ENCODE measurements around the gene KCNC4. TPM values are rescaled to one million over a fixed set of nuclear protein-coding genes. Genes with fewer than 3 reads are reported as not detected.

Gene KCNC4
- 3.1 TPM for total RNA-seq (ENCODE audit: insufficient read depth, low replicate concordance)

DNA sequence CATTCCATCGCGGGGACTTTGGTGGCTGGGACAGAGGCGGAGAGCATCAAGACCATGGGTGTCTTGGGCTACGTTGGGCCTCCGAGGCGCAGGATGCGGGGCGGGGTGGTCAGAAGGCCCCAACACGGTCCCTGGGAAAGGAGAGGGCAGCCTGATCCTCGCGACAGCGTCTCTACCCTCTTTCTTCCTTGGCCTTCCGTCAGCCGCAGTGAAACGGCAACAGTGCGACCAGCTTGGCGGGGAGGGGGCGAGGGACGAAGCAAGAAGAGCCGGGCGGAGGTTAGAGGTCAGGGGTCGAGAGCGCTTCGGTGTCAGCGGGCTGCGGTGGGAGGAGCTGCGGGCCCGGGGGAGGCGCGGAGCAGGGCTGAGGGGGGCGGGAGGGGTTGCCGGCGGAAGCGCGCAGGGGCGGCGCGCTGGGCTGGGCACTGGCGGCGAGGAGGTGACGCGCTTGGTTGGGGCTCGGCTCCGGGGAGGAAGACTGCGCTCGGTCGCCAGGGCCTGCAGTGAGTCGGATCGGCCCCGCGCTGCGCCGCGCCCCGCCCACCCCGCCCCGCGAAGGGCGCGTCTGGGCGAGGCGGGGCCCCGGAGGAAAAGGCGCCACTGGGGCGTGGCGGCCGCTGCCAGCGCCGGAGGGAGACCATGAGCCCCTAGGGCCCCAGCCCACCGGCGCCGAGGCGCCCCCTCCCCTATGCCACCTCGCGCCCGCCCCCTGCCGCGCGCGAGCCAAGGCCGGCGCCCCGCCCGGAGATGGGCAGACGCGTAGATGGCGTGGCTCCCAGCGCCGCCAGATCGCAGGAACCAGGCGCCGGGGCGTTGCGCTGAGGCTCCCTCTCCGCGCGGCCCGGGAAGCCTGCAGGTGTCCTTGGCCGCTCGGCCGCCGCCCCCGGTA is at the start of gene KCNC4:
KCNC4 (plus strand) TSS at position 600 of the 889 bp plus-strand sequence. CDS start 1,186 bp downstream, outside the sequence.
- DNase-seq (ENCODE audit: low spot score): peak; percentile 75

- DNase-seq (ENCODE audit: low spot score): no peak
Observed at GRCh38 chr1:110160538-110161100, 49.5 kb upstream of the KCNC4 start.

DNA sequence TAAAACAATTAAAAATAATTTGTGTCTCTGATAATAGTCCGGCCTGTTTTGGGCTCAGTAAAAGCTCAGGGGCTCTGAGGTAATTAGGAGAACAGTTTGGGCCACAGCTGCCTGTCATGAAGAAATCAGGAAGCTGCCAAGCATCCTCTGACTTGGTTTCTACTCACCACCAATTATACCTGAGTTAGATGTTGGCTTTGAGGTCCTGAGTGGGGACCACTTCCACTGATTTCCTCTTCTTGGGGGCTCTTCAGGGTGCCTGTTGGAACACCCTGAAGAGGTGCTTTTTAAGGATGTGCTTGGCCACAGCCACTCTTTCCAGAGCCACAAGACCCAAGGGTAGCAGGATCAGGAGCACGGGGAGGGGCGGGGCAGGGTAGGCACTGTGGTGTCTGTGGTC is 48.9 kb upstream of the KCNC4 start:
- DNase-seq (ENCODE audit: low spot score): no peak

DNA sequence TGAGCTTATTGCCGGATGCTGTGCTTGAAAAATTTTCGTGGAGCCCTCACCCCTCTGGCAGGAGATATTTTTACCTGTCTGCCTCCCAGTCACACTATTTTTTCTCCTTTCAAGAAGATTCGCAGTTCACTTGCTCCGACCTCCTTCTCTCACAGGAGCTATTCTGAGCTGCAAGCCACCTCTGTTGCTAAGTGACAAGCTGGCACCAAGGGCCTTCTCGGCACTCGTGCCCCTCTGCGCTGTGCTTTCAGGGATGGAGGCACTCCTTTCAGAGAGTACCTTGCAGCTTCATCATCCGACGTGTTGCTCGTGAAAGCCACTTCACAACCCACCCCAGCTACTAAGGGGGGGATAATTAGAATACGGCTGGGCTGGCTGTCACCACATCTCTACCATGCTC is 48.3 kb upstream of the KCNC4 start:
- no peak for DNase-seq (ENCODE audit: low spot score)

DNA sequence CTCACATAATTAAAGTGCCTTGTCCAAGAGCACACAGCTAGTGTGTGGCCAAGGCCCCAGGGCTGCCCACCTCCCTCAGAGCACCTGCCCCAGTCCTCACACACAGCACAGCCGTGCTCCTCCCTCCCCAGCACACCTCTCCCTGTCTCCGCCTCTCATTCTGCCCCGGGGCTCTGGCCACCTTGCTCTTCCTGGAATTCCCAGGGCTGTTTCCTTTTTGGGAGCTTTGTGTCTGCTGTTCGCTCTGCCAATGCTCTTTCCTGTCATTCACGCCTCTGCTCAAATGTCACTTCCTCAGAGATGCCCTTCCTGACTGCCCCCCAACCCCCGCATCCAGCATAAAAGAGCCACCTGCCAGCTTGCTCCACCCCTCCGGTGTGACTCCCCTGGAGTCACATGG is 46.5 kb upstream of the KCNC4 start:
- DNase-seq (ENCODE audit: low spot score): no peak

- no peak for DNase-seq (ENCODE audit: low spot score)
Observed at GRCh38 chr1:110164725-110165350, 45.3 kb upstream of the KCNC4 start.

- no peak for DNase-seq (ENCODE audit: low spot score)
Observed at GRCh38 chr1:110165761-110166231, 44.3 kb upstream of the KCNC4 start.

DNA sequence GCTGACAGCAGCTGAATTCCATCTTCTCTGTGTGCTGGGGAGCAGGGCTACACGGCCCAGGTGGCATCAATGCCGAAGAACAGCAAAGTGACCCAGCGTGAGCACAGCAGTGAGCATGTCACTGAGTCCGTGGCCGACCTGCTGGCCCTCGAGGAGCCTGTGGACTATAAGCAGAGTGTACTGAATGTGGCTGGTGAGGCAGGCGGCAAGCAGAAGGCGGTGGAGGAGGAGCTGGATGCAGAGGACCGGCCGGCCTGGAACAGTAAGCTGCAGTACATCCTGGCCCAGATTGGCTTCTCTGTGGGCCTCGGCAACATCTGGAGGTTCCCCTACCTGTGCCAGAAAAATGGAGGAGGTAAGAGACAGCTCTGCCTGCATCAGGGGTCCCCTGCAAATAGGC is 43.3 kb upstream of the KCNC4 start:
- DNase-seq (ENCODE audit: low spot score): no peak

DNA sequence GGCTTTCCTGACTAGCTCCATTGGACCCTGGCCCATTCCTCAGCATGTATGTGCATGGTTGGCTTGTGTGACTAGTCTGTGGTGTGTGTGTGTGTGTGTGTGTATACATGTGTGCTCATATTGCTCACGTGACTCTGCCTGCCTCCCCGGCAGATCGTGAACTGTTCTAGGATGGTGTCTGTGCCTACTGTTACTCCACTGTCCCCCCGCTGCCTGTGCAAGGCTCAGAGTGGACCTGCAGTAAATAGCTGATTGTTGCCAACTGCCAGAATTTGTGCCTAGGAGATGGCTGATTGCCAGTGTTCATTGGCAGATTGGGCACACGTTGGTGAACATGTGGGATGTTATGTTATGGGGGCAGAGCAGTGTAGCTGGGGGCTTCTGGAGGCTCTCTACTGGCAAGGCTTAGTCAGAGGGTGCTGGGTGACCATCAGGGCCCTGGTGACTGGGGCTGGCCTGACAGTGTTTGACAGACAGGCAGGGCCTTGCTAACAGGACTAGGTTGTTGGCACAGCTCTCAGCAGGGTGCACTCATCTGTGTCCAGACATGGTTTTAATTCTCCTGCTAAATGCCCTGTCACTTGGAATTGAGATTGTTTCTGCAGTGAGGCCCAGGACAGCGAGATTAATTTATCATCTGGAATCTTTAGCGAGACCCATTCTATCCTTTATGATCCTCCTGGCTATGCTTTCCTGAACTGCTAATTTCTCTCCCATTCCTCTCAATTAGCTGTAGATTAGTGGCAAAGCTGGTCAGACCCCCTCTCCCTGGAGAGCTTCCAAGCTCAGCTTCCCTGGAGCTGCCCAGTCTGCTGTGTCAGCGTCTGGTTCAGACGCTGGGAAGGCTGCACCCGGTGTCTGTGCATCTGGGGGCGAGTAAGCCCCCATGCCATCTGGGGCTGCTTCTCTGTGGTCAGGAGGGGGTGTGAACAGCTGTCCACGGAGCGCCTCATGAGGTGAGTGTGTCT is 39.1 kb upstream of the KCNC4 start:
- DNase-seq (ENCODE audit: low spot score): peak; percentile 43

GRCh38 chr1:110172001-110172400 is 38.1 kb upstream of the KCNC4 start:
- DNase-seq (ENCODE audit: low spot score): no peak

GRCh38 chr1:110173466-110174105 is 36.5 kb upstream of the KCNC4 start:
- DNase-seq (ENCODE audit: low spot score): peak; percentile 50

GRCh38 chr1:110174961-110175360 is 35.2 kb upstream of the KCNC4 start:
- DNase-seq (ENCODE audit: low spot score): peak; percentile 39

- peak; percentile 63 for DNase-seq (ENCODE audit: low spot score)
Observed at GRCh38 chr1:110176299-110176956, 33.7 kb upstream of the KCNC4 start.

GRCh38 chr1:110177775-110178174 is 32.3 kb upstream of the KCNC4 start:
- DNase-seq (ENCODE audit: low spot score): no peak

GRCh38 chr1:110183642-110184167 is 26.4 kb upstream of the KCNC4 start:
- DNase-seq (ENCODE audit: low spot score): no peak

GRCh38 chr1:110184446-110184845 is 25.7 kb upstream of the KCNC4 start:
- no peak for DNase-seq (ENCODE audit: low spot score)

GRCh38 chr1:110185181-110185580 is 24.9 kb upstream of the KCNC4 start:
- no peak for DNase-seq (ENCODE audit: low spot score)

DNA sequence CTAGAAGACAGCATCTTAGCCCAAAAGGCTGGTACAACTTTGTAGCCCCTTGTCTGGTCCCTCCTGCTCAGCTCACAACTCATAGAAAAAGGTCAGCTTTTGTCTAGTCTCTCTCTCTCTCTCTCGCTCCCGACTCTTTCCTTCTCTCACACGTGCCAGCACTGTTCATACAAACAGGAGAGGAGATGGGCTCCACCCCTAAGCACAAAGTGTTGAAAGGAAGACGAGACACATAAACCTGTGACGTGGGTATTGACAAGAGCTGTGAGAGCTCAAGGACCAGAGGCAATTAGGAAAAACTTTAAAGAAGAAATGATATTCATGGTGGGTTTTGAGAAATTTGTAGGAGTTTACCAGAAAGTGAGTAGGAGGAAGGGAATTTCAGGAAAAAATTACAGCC is 23.6 kb upstream of the KCNC4 start:
- peak; percentile 50 for DNase-seq (ENCODE audit: low spot score)

DNA sequence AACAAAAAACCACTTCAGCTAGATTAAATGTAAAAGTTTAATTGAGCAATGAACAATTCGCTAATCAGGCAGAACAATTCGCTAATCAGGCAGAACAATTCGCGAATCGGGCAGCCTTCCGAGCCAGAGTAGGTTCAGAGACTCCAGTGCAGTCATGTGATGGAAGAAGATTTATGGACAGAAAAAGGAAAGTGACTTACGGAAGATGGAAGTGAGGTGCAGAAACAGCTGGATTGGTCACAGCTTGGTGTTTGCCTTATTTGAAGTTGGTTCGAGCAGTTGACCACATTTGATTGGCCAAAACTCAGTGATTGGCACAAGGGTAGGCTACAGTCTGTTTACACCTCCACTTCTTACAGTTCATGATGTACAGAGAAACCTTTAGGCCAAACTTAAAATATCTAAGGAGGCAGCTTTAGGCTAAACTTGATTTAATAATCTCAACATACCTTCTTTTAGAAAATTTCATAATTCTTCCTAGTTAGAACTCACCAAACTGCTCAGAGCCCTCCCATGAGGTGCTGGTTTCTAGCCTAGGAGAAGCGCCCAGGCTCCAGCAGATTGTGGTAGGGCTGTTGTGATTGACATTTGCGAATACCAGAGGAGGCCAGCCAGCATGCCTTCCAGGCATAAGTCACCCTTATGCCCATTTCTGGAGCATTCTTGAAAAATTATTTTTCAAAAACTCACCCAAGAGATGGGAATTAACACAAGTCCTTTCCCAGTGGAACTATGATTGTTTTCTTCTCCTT is 22.8 kb upstream of the KCNC4 start:
- peak; percentile 86 for DNase-seq (ENCODE audit: low spot score)

Data from umbilical cord (tissue), 2 donors.